Left ventricle myocardium inferior (tissue), 1 donor: ENCODE results near the gene RASSF7. TPM values are rescaled to one million over a fixed set of nuclear protein-coding genes. Genes with fewer than 3 reads are reported as not detected.

Experiments used
- DNase-seq: peaks from one replicate; pipeline ENCODE4 v3.0.0-alpha.2; 2020
- H3K27ac ChIP-seq: fragments of 200-600 bp; replicated peaks from 2 replicates; pipeline ENCODE4 v1.8.0; 2021
- H3K27me3 ChIP-seq: fragments of 200-600 bp; 2 replicates; pipeline ENCODE4 v1.8.0; 2021; ENCODE audit warnings: low read depth
- H3K36me3 ChIP-seq: fragments of 200-600 bp; 2 replicates; pipeline ENCODE4 v1.8.0; 2021
- H3K4me1 ChIP-seq: fragments of 200-600 bp; 2 replicates; pipeline ENCODE4 v1.8.0; 2021
- H3K4me3 ChIP-seq: fragments of 200-600 bp; 2 replicates; pipeline ENCODE4 v1.8.0; 2021; ENCODE audit warnings: mild to moderate bottlenecking, moderate library complexity
- H3K9me3 ChIP-seq: fragments of 200-600 bp; replicated peaks from 2 replicates; pipeline ENCODE4 v1.8.0; 2021
- intact Hi-C: fragments of 100-400 bp; cut with micrococcal nuclease; formaldehyde crosslinking; loops from one replicate; pipeline ENCODE4 v1.11.0; 2022
- total RNA-seq: library from RNA; stranded (reverse); fragmentation: NEBNext Ultra II Directional; extraction: Animal tissue kit (Norgen Biotek cat#: 25700); gene quantifications from one replicate; pipeline ENCODE4 v1.2.1, GENCODE V29; 2021
- TF ChIP-seq, protein P1 (sequence below): fragments of 200-600 bp; IDR thresholded peaks from 2 replicates; pipeline ENCODE4 v1.8.0; 2021; ENCODE audit warnings: antibody characterized with exemption, mild to moderate bottlenecking, borderline replicate concordance
- donor health status: DM: no; HTN: yes; CAD: no; lungs with severe emphysema.

The RASSF7 gene
- total RNA-seq, 1 donor from 2014 or later, result 4.5 TPM

DNA sequence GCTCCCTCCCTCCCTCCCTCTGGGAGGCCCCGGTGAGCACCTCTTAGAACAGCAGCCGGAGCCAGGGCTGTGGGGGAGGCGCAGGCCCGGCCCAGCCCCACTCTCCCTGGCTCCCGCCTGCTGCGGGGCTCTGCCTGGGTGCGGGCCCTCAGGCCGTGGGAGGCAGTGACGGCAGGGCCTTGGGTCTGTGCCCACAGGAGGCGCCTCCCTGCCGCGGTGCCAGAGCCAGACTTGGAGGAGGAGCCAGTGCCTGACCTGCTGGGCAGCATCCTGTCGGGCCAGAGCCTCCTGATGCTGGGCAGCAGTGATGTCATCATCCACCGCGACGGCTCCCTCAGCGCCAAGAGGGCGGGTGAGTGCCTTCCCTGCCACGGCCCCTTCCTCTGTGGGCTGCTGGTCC lies 45.5 kb downstream of the RASSF7 start:
- Histone ChIP-seq H3K27ac (peak overlapping the region; percentile 72), H3K4me1 (peaks cover 25% of the 10 kb centered on the region), H3K36me3 (peaks cover 100% of the 10 kb centered on the region), H3K4me3 (no peak overlapping the region), H3K9me3 (no peaks in the 10 kb centered on the region), H3K27me3 (no peaks in the 10 kb centered on the region)
- peak; percentile 77 for DNase-seq
- intact Hi-C loops, result no loop called here
- TF ChIP-seq, protein P1, sequence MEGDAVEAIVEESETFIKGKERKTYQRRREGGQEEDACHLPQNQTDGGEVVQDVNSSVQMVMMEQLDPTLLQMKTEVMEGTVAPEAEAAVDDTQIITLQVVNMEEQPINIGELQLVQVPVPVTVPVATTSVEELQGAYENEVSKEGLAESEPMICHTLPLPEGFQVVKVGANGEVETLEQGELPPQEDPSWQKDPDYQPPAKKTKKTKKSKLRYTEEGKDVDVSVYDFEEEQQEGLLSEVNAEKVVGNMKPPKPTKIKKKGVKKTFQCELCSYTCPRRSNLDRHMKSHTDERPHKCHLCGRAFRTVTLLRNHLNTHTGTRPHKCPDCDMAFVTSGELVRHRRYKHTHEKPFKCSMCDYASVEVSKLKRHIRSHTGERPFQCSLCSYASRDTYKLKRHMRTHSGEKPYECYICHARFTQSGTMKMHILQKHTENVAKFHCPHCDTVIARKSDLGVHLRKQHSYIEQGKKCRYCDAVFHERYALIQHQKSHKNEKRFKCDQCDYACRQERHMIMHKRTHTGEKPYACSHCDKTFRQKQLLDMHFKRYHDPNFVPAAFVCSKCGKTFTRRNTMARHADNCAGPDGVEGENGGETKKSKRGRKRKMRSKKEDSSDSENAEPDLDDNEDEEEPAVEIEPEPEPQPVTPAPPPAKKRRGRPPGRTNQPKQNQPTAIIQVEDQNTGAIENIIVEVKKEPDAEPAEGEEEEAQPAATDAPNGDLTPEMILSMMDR, result no peak

DNA sequence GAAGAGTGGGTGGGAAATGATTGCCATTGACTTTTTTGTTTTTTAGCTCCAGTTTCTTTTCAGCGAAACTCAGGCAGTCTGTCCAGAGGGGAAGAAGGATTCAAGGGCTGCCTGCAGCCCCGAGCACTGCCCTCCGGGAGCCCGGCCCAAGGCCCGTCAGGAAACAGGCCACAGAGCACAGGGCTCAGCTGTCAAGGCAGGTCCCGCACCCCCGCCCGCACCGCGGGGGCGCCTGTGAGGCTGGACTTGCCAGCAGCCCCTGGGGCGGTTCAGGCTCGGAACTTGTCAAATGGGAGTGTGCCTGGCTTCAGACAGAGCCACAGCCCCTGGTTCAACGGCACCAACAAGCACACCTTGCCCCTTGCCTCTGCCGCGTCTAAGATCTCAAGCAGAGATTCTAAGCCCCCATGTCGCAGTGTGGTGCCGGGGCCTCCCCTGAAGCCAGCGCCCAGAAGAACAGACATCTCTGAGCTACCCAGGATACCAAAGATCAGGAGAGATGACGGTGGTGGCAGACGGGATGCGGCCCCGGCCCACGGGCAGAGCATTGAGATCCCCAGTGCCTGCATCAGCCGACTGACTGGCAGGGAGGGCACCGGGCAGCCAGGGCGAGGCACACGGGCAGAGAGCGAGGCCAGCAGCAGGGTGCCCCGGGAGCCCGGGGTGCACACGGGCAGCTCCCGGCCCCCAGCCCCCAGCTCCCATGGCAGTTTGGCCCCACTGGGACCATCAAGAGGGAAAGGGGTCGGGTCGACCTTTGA lies 46.4 kb downstream of the RASSF7 start:
- intact Hi-C loops, result no loop called here
- no peak for DNase-seq
- no peak overlapping the region for H3K27ac ChIP-seq

DNA sequence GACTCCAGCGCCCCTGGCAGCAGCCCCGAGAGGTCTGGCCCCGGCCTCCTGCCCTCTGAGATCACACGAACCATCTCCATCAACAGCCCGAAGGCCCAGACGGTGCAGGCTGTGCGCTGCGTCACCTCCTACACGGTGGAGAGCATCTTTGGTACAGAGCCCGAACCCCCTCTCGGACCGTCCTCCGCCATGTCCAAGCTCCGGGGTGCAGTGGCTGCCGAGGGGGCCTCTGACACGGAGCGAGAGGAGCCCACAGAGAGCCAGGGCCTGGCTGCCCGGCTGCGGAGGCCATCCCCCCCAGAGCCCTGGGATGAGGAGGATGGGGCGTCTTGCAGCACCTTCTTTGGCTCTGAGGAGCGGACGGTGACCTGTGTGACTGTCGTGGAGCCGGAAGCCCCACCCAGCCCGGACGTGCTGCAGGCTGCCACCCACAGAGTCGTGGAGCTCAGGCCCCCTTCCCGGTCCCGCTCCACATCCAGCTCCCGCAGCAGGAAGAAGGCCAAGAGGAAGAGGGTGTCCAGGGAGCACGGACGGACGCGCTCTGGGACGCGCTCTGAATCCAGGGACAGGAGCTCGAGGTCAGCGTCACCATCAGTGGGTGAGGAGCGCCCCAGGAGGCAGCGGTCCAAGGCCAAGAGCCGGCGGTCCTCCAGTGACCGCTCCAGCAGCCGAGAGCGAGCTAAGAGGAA lies 47.3 kb downstream of the RASSF7 start:
- Histone ChIP-seq H3K36me3 (peaks cover 100% of the 10 kb centered on the region), H3K4me3 (peak overlapping the region; percentile 17)
- DNase-seq, result no peak

More for the DNA sequence above, 46.4 kb downstream of the RASSF7 start:
- H3K4me3 ChIP-seq, result no peak overlapping the region
- TF ChIP-seq, protein P1, result no peak
- no peaks in the 10 kb centered on the region for H3K27me3 ChIP-seq
- H3K36me3 ChIP-seq, result peaks cover 100% of the 10 kb centered on the region
- no peaks in the 10 kb centered on the region for H3K9me3 ChIP-seq
- peaks cover 29% of the 10 kb centered on the region for H3K4me1 ChIP-seq

DNA sequence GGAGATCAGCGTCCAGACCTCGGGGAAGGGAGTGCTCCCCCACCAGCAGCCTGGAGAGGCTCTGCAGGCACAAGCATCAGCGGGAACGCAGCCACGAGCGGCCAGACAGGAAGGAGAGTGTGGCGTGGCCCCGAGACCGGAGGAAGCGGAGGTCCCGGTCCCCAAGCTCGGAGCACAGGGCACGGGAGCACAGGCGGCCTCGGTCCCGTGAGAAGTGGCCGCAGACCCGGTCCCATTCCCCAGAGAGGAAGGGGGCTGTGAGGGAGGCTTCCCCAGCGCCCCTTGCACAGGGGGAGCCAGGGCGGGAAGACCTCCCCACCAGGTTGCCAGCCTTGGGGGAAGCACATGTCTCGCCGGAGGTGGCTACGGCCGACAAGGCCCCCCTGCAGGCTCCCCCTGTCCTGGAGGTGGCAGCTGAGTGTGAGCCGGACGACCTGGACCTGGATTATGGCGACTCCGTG lies 48.1 kb downstream of the RASSF7 start:
- intact Hi-C loops, result no loop called here
- TF ChIP-seq, protein P1, result no peak
- H3K36me3 ChIP-seq, result peaks cover 95% of the 10 kb centered on the region
- H3K27ac ChIP-seq, result peak overlapping the region; percentile 65
- peak overlapping the region; percentile 17 for H3K4me3 ChIP-seq
- H3K9me3 ChIP-seq, result no peaks in the 10 kb centered on the region
- H3K4me1 ChIP-seq, result peaks cover 44% of the 10 kb centered on the region
- H3K27me3 ChIP-seq, result no peaks in the 10 kb centered on the region
- DNase-seq, result no peak

More for the DNA sequence above, 47.3 kb downstream of the RASSF7 start:
- intact Hi-C loops, result no loop called here
- H3K9me3 ChIP-seq, result no peaks in the 10 kb centered on the region
- TF ChIP-seq, protein P1, result no peak
- H3K4me1 ChIP-seq, result peaks cover 37% of the 10 kb centered on the region
- H3K27ac ChIP-seq, result peak overlapping the region; percentile 65
- H3K27me3 ChIP-seq, result no peaks in the 10 kb centered on the region

DNA sequence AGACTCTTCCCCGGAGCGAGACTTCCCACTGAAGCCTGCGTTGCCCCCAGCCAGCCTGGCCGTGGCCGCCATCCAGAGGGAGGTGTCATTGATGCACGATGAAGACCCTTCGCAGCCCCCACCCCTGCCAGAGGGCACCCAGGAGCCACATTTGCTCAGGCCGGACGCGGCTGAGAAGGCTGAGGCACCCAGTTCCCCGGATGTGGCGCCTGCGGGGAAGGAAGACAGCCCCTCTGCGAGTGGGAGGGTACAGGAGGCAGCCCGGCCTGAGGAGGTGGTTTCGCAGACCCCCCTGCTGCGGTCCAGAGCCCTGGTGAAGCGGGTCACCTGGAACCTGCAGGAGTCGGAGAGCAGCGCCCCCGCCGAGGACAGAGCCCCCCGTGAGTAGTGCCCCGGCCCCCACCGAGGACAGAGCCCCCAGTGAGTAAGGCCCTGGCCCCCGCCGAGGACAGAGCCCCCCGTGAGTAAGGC lies 48.6 kb downstream of the RASSF7 start:
- DNase-seq, result no peak
- Histone ChIP-seq H3K4me1 (peaks cover 49% of the 10 kb centered on the region), H3K9me3 (no peaks in the 10 kb centered on the region), H3K27ac (peak overlapping the region; percentile 65), H3K4me3 (no peak overlapping the region), H3K27me3 (no peaks in the 10 kb centered on the region), H3K36me3 (peaks cover 91% of the 10 kb centered on the region)
- TF ChIP-seq, protein P1, result no peak
- intact Hi-C loops, result no loop called here
